ENCODE results near the gene MARK2. TPM values are rescaled to one million over a fixed set of nuclear protein-coding genes. Genes with fewer than 3 reads are reported as not detected.
A peak's percentile ranks its signal among the peaks of the same experiment; 100 is the strongest.

Gene MARK2
- total and polyA plus RNA-seq, 8 donors, result 11.7 to 30.8 (median 21.1) TPM

- peaks cover 1 to 8% (median 2%) of the 10 kb centered on the region in 3 donors for H3K4me1 ChIP-seq
- H3K9me3 ChIP-seq, result no peaks in the 10 kb centered on the region
- TF ChIP-seq, protein P1, sequence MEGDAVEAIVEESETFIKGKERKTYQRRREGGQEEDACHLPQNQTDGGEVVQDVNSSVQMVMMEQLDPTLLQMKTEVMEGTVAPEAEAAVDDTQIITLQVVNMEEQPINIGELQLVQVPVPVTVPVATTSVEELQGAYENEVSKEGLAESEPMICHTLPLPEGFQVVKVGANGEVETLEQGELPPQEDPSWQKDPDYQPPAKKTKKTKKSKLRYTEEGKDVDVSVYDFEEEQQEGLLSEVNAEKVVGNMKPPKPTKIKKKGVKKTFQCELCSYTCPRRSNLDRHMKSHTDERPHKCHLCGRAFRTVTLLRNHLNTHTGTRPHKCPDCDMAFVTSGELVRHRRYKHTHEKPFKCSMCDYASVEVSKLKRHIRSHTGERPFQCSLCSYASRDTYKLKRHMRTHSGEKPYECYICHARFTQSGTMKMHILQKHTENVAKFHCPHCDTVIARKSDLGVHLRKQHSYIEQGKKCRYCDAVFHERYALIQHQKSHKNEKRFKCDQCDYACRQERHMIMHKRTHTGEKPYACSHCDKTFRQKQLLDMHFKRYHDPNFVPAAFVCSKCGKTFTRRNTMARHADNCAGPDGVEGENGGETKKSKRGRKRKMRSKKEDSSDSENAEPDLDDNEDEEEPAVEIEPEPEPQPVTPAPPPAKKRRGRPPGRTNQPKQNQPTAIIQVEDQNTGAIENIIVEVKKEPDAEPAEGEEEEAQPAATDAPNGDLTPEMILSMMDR (IDR thresholded peaks at IDR 0.05), result no peak
- H3K4me3 ChIP-seq, result no peak overlapping the region
- ATAC-seq (no peak), FAIRE-seq (no peak), DNase-seq (no peak)
- intact Hi-C loops (cut with DNase I), result loop anchor here in 2 of 3 donors (10.0 kb wide), 2 partner anchors 68 to 72 kb away; partner anchors contain the start of gene ZFTA (in 1 of the 2)
- H3K36me3 ChIP-seq, result no peaks in the 10 kb centered on the region
- no peak overlapping the region for H3K27ac ChIP-seq
- no peaks in the 10 kb centered on the region for H3K27me3 ChIP-seq
- whole genome bisulfite sequencing, 2 donors, result 86 to 91% methylated on average over 2 of the region's 2 CpGs
Observed at GRCh38 chr11:63833048-63833447, 5.9 kb upstream of the MARK2 start.

GRCh38 chr11:63834535-63835157 is 4.3 kb upstream of the MARK2 start:
- TF ChIP-seq, protein P1 (IDR thresholded peaks at IDR 0.05), result no peak
- H3K4me1 ChIP-seq, result peaks cover 5 to 11% (median 5%) of the 10 kb centered on the region in 3 donors
- H3K36me3 ChIP-seq, result no peaks in the 10 kb centered on the region
- no peaks in the 10 kb centered on the region for H3K27me3 ChIP-seq
- ATAC-seq, result no peak
- no peak for DNase-seq
- WGBS, 2 donors, result 85 to 86% methylated on average over 12 of the region's 12 CpGs
- no peak overlapping the region for H3K4me3 ChIP-seq
- intact Hi-C loops (cut with DNase I), result loop anchor here in 2 of 3 donors (5.0 to 10.0 kb wide), 4 partner anchors 38 to 113 kb away; partner anchors contain the start of gene ZFTA (in 1 of the 2)
- H3K9me3 ChIP-seq, result no peaks in the 10 kb centered on the region
- H3K27ac ChIP-seq, result no peak overlapping the region
- FAIRE-seq, result no peak

DNA sequence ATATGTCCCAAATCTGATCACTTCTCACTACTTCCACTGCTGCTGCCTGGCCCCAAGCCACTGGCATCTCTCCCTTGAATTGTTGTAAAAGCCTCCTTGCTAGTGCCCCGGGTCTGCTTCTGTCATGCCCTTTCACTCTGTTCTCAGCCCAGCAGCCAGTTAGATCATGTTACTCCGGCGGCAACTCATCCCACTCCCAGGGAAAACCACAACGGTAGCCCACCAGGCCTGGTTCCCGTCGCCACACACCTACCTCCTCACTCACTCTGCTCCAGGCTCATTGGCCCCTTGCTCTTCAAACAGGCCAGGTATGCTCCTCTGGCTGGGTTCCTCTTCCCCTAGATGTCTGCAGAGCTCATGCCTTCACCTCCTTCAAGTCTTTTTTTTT is 3.8 kb upstream of the MARK2 start:
- TF ChIP-seq, protein P1 (IDR thresholded peaks at IDR 0.05), result no peak
- H3K27me3 ChIP-seq, result no peaks in the 10 kb centered on the region
- no peak for ATAC-seq
- WGBS, 2 donors, result 73 to 79% methylated on average over 6 of the region's 6 CpGs
- intact Hi-C loops (cut with DNase I), result loop anchor here in 2 of 3 donors (5.0 to 10.0 kb wide), 4 partner anchors 37 to 112 kb away; partner anchors contain the start of gene ZFTA (in 1 of the 2)
- peaks cover 5 to 11% (median 5%) of the 10 kb centered on the region in 3 donors for H3K4me1 ChIP-seq
- no peak overlapping the region for H3K4me3 ChIP-seq
- H3K27ac ChIP-seq, result no peak overlapping the region
- no peaks in the 10 kb centered on the region for H3K36me3 ChIP-seq
- no peaks in the 10 kb centered on the region for H3K9me3 ChIP-seq
- FAIRE-seq, result no peak
- no peak for DNase-seq

GRCh38 chr11:63837027-63837688 is 1.8 kb upstream of the MARK2 start:
- intact Hi-C loops (cut with DNase I), result loop anchor here in 2 of 3 donors (5.0 to 10.0 kb wide), 4 partner anchors 35 to 110 kb away; partner anchors contain the start of gene ZFTA (in 1 of the 2)
- FAIRE-seq (no peak), ATAC-seq (peak; percentile 35 to 62 (median 44)), DNase-seq (peak in 5 of 6 donors; percentile 72 to 87 (median 75))
- Histone ChIP-seq H3K4me1 (peaks cover 11 to 27% (median 19%) of the 10 kb centered on the region in 3 donors), H3K36me3 (no peaks in the 10 kb centered on the region), H3K9me3 (no peaks in the 10 kb centered on the region), H3K27ac (peak overlapping the region in 2 of 4 donors; percentile 79 to 85), H3K4me3 (no peak overlapping the region), H3K27me3 (no peaks in the 10 kb centered on the region)
- TF ChIP-seq, protein P1 (IDR thresholded peaks at IDR 0.05), result peak; percentile 73 to 85 (median 78)
- 11 to 18% methylated on average over 5 of the region's 5 CpGs for WGBS, 2 donors

Data from pancreas (tissue), 10 donors.